Mesendoderm (in vitro differentiated cells): Measurements from ENCODE around the gene TRPV3.

ENCODE experiments used
- DNase-seq: peaks from one replicate; pipeline ENCODE4 v3.0.0; 2013
- H2AK5ac ChIP-seq: 2 replicates; pipeline ENCODE4 v1.6.1; 2013; ENCODE audit warnings: low read length, inconsistent platforms
- H2BK120ac ChIP-seq: 2 replicates; pipeline ENCODE4 v1.6.1; 2013; ENCODE audit warnings: low read depth, mild to moderate bottlenecking, low read length, moderate library complexity, mixed read lengths
- H2BK15ac ChIP-seq: replicated peaks from 2 replicates; pipeline ENCODE4 v1.6.1; 2013; ENCODE audit warnings: low read depth, mild to moderate bottlenecking, moderate library complexity
- H2BK5ac ChIP-seq: 2 replicates; pipeline ENCODE4 v1.6.1; 2013; ENCODE audit warnings: low read length, inconsistent platforms
- H3K18ac ChIP-seq: 2 replicates; pipeline ENCODE4 v1.6.1; 2013; ENCODE audit warnings: mild to moderate bottlenecking, low read length, mixed read lengths
- H3K23ac ChIP-seq: one replicate; pipeline ENCODE4 v1.6.1; 2013; ENCODE audit warnings: low read length
- H3K27ac ChIP-seq: 2 replicates; pipeline ENCODE4 v1.5.1; 2013; ENCODE audit warnings: low read depth, mild to moderate bottlenecking, inconsistent platforms, low read length, moderate library complexity
- H3K27me3 ChIP-seq: 2 replicates; pipeline ENCODE4 v1.6.1; 2013; ENCODE audit warnings: low read length, control low read depth, mild to moderate bottlenecking, inconsistent platforms; ENCODE audit not compliant: insufficient read depth, poor library complexity
- H3K36me3 ChIP-seq: 2 replicates; pipeline ENCODE4 v1.6.1; 2013; ENCODE audit warnings: low read length, inconsistent platforms; ENCODE audit not compliant: control insufficient read depth, insufficient read depth
- H3K4ac ChIP-seq: one replicate; pipeline ENCODE4 v1.6.1; 2013; ENCODE audit warnings: low read depth, mild to moderate bottlenecking, low read length, moderate library complexity
- H3K4me1 ChIP-seq: 2 replicates; pipeline ENCODE4 v1.6.1; 2013; ENCODE audit warnings: low read depth, low read length, inconsistent platforms; ENCODE audit not compliant: control insufficient read depth
- H3K4me2 ChIP-seq: 2 replicates; pipeline ENCODE4 v1.6.1; 2013; ENCODE audit warnings: low read length
- H3K4me3 ChIP-seq: 2 replicates; pipeline ENCODE4 v1.5.1; 2013; ENCODE audit warnings: mild to moderate bottlenecking, low read length
- H3K56ac ChIP-seq: one replicate; pipeline ENCODE4 v1.6.1; 2013; ENCODE audit warnings: low read length
- H3K79me1 ChIP-seq: 2 replicates; pipeline ENCODE4 v1.6.1; 2013; ENCODE audit warnings: low read length, inconsistent platforms
- H3K79me2 ChIP-seq: 2 replicates; pipeline ENCODE4 v1.6.1; 2013; ENCODE audit warnings: mild to moderate bottlenecking, low read length; ENCODE audit not compliant: control insufficient read depth, insufficient read depth
- H3K9ac ChIP-seq: 2 replicates; pipeline ENCODE4 v1.6.1; 2013; ENCODE audit warnings: low read length, inconsistent platforms
- H4K5ac ChIP-seq: one replicate; pipeline ENCODE4 v1.6.1; 2013; ENCODE audit warnings: low read length
- H4K8ac ChIP-seq: one replicate; pipeline ENCODE4 v1.6.1; 2013; ENCODE audit warnings: low read depth, mild to moderate bottlenecking, control low read depth, low read length, moderate library complexity
- WGBS: extraction: QIAGEN DNeasy Blood & Tissue Kit; methylation state at CpG from one replicate; pipeline ENCODE4 v1.1.7; 2013; ENCODE audit warnings: low lambda C conversion rate, missing lambda C conversion rate; ENCODE audit not compliant: insufficient coverage; ENCODE audit errors: extremely low coverage; 5-methylcytosine and 5-hydroxymethylcytosine counted together

The TRPV3 gene

GRCh38 chr17:3592216-3592860 is 34.7 kb upstream of the TRPV3 start:
- no peak for DNase-seq
- Histone ChIP-seq H3K56ac (no peak overlapping the region), H3K9ac (no peak overlapping the region), H4K5ac (no peak overlapping the region), H3K27me3 (no peaks in the 10 kb centered on the region), H3K4me1 (no peaks in the 10 kb centered on the region), H2BK15ac (no peak overlapping the region), H2BK5ac (no peak overlapping the region), H2BK120ac (no peak overlapping the region), H3K27ac (no peak overlapping the region), H2AK5ac (no peak overlapping the region), H3K79me2 (no peaks in the 10 kb centered on the region), H3K36me3 (no peaks in the 10 kb centered on the region), H3K4me3 (no peak overlapping the region), H4K8ac (no peak overlapping the region), H3K18ac (no peak overlapping the region), H3K4ac (no peak overlapping the region), H3K23ac (no peak overlapping the region), H3K4me2 (no peak overlapping the region), H3K79me1 (no peaks in the 10 kb centered on the region)
- no CpG with 5 or more reads among the region's 15 CpGs for WGBS

GRCh38 chr17:3590768-3591167 is 33.2 kb upstream of the TRPV3 start:
- no peaks in the 10 kb centered on the region for H3K79me1 ChIP-seq
- no peak overlapping the region for H3K4me3 ChIP-seq
- no peaks in the 10 kb centered on the region for H3K36me3 ChIP-seq
- H2BK5ac ChIP-seq = no peak overlapping the region
- H3K4me1 ChIP-seq = no peaks in the 10 kb centered on the region
- no peak overlapping the region for H2AK5ac ChIP-seq
- no peak overlapping the region for H3K9ac ChIP-seq
- H3K27me3 ChIP-seq = no peaks in the 10 kb centered on the region
- H3K23ac ChIP-seq = no peak overlapping the region
- DNase-seq = no peak
- H2BK15ac ChIP-seq = no peak overlapping the region
- no peak overlapping the region for H3K4me2 ChIP-seq
- no peak overlapping the region for H3K27ac ChIP-seq
- no peak overlapping the region for H3K4ac ChIP-seq
- H3K79me2 ChIP-seq = no peaks in the 10 kb centered on the region
- H2BK120ac ChIP-seq = no peak overlapping the region
- no peak overlapping the region for H3K56ac ChIP-seq
- no peak overlapping the region for H4K8ac ChIP-seq
- no peak overlapping the region for H4K5ac ChIP-seq
- no CpG with 5 or more reads among the region's 15 CpGs for WGBS
- H3K18ac ChIP-seq = no peak overlapping the region

GRCh38 chr17:3590231-3590630 is 32.6 kb upstream of the TRPV3 start:
- no peak overlapping the region for H2BK15ac ChIP-seq
- no peak for DNase-seq
- H4K5ac ChIP-seq = no peak overlapping the region
- no peak overlapping the region for H3K4me3 ChIP-seq
- H3K27me3 ChIP-seq = no peaks in the 10 kb centered on the region
- no peaks in the 10 kb centered on the region for H3K4me1 ChIP-seq
- no peak overlapping the region for H3K18ac ChIP-seq
- no peak overlapping the region for H2AK5ac ChIP-seq
- no peak overlapping the region for H3K9ac ChIP-seq
- no peak overlapping the region for H4K8ac ChIP-seq
- H3K79me2 ChIP-seq = no peaks in the 10 kb centered on the region
- H3K36me3 ChIP-seq = no peaks in the 10 kb centered on the region
- WGBS = no CpG with 5 or more reads among the region's 15 CpGs
- no peaks in the 10 kb centered on the region for H3K79me1 ChIP-seq
- no peak overlapping the region for H3K23ac ChIP-seq
- H3K56ac ChIP-seq = no peak overlapping the region
- no peak overlapping the region for H2BK120ac ChIP-seq
- no peak overlapping the region for H3K4ac ChIP-seq
- no peak overlapping the region for H2BK5ac ChIP-seq
- H3K4me2 ChIP-seq = no peak overlapping the region
- H3K27ac ChIP-seq = no peak overlapping the region

GRCh38 chr17:3589784-3590183 is 32.2 kb upstream of the TRPV3 start:
- H3K79me1 ChIP-seq = no peaks in the 10 kb centered on the region
- no peaks in the 10 kb centered on the region for H3K36me3 ChIP-seq
- H2BK5ac ChIP-seq = no peak overlapping the region
- no CpG with 5 or more reads among the region's 22 CpGs for WGBS
- no peak overlapping the region for H3K4me2 ChIP-seq
- H3K79me2 ChIP-seq = no peaks in the 10 kb centered on the region
- no peak overlapping the region for H4K5ac ChIP-seq
- H3K4me3 ChIP-seq = no peak overlapping the region
- no peak overlapping the region for H4K8ac ChIP-seq
- no peak overlapping the region for H2BK15ac ChIP-seq
- no peaks in the 10 kb centered on the region for H3K27me3 ChIP-seq
- H2BK120ac ChIP-seq = no peak overlapping the region
- H3K23ac ChIP-seq = no peak overlapping the region
- H3K9ac ChIP-seq = no peak overlapping the region
- no peak overlapping the region for H3K27ac ChIP-seq
- H3K4ac ChIP-seq = no peak overlapping the region
- no peaks in the 10 kb centered on the region for H3K4me1 ChIP-seq
- no peak overlapping the region for H2AK5ac ChIP-seq
- no peak overlapping the region for H3K18ac ChIP-seq
- no peak for DNase-seq
- H3K56ac ChIP-seq = no peak overlapping the region

- H3K4me2 ChIP-seq = no peak overlapping the region
- no peak overlapping the region for H4K5ac ChIP-seq
- no peak overlapping the region for H3K18ac ChIP-seq
- H2AK5ac ChIP-seq = no peak overlapping the region
- no peaks in the 10 kb centered on the region for H3K4me1 ChIP-seq
- no CpG with 5 or more reads among the region's 17 CpGs for WGBS
- H2BK15ac ChIP-seq = no peak overlapping the region
- no peak for DNase-seq
- H3K4ac ChIP-seq = no peak overlapping the region
- no peaks in the 10 kb centered on the region for H3K79me1 ChIP-seq
- H3K56ac ChIP-seq = no peak overlapping the region
- H3K9ac ChIP-seq = no peak overlapping the region
- no peak overlapping the region for H3K23ac ChIP-seq
- no peaks in the 10 kb centered on the region for H3K79me2 ChIP-seq
- H3K27me3 ChIP-seq = no peaks in the 10 kb centered on the region
- H3K27ac ChIP-seq = no peak overlapping the region
- no peak overlapping the region for H2BK5ac ChIP-seq
- no peak overlapping the region for H2BK120ac ChIP-seq
- H3K4me3 ChIP-seq = no peak overlapping the region
- H4K8ac ChIP-seq = no peak overlapping the region
- no peaks in the 10 kb centered on the region for H3K36me3 ChIP-seq
Observed at GRCh38 chr17:3585826-3586225, 28.2 kb upstream of the TRPV3 start.

- Histone ChIP-seq H2AK5ac (no peak overlapping the region), H4K5ac (no peak overlapping the region), H3K79me1 (no peaks in the 10 kb centered on the region), H3K56ac (no peak overlapping the region), H3K79me2 (no peaks in the 10 kb centered on the region), H3K4me3 (no peak overlapping the region), H3K4ac (no peak overlapping the region), H3K4me1 (no peaks in the 10 kb centered on the region), H3K23ac (no peak overlapping the region), H4K8ac (no peak overlapping the region), H3K9ac (no peak overlapping the region), H2BK5ac (no peak overlapping the region), H3K27me3 (no peaks in the 10 kb centered on the region), H3K18ac (no peak overlapping the region), H2BK15ac (no peak overlapping the region), H3K27ac (no peak overlapping the region), H2BK120ac (no peak overlapping the region), H3K4me2 (no peak overlapping the region), H3K36me3 (no peaks in the 10 kb centered on the region)
- DNase-seq = no peak
- no CpG with 5 or more reads among the region's 9 CpGs for WGBS
Observed at GRCh38 chr17:3583456-3583855, 25.8 kb upstream of the TRPV3 start.
